ENCODE results near the gene OR2AG2. TPM values are rescaled to one million over a fixed set of nuclear protein-coding genes. Genes with fewer than 3 reads are reported as not detected.

Gene OR2AG2
- total RNA-seq, 6 experiments from 2014 or later: 0.07 TPM; not detected in 5

DNA sequence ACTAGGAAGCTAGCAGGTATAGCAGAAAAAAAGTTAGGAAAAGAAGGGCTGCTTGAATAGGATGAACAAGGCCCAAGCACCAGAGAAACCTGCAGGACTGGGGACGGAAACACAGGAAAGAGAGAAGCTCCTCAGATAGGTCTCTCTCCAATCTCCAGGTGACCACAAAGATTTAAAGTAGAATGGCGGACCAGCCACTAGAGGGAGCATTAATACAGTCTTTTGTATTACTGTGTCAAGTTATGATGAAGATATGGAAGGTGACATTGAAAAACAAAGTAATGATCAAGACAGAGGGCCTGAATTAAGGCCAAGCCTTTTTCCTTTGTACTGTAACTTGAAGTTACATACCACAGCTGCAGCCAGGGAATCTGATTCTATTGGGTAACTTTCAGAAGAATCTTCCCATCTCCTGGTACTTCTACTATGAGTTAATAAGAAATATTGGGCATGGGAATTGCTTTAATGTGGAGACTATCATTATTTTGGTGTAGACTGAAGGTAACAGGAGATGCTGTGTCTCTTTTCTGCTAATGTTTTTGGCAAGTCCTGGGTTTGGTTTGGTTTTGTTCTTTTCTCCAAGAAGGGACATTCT is 33.8 kb downstream of the OR2AG2 start:
- no peaks in the 10 kb centered on the region for H3K36me3 ChIP-seq
- H3K4me3 ChIP-seq: no peak overlapping the region
- H3K27ac ChIP-seq: no peak overlapping the region
- TF ChIP-seq POLR2A (IDR thresholded peaks at IDR 0.05): no peak
- TF ChIP-seq, protein P1, sequence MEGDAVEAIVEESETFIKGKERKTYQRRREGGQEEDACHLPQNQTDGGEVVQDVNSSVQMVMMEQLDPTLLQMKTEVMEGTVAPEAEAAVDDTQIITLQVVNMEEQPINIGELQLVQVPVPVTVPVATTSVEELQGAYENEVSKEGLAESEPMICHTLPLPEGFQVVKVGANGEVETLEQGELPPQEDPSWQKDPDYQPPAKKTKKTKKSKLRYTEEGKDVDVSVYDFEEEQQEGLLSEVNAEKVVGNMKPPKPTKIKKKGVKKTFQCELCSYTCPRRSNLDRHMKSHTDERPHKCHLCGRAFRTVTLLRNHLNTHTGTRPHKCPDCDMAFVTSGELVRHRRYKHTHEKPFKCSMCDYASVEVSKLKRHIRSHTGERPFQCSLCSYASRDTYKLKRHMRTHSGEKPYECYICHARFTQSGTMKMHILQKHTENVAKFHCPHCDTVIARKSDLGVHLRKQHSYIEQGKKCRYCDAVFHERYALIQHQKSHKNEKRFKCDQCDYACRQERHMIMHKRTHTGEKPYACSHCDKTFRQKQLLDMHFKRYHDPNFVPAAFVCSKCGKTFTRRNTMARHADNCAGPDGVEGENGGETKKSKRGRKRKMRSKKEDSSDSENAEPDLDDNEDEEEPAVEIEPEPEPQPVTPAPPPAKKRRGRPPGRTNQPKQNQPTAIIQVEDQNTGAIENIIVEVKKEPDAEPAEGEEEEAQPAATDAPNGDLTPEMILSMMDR (IDR thresholded peaks at IDR 0.05): peak; percentile 66 to 73 (median 69)
- no peaks in the 10 kb centered on the region for H3K4me1 ChIP-seq
- H3K27me3 ChIP-seq: no peaks in the 10 kb centered on the region
- intact Hi-C loops (cut with DNase I): no loop called here
- DNase-seq: peak in 1 of 3 donors; percentile 54
- H3K9me3 ChIP-seq: no peaks in the 10 kb centered on the region
- WGBS (ENCODE audit: insufficient coverage, low coverage, low lambda C conversion rate, missing lambda C conversion rate): 0% methylated on average over 2 of the region's 2 CpGs
- ATAC-seq: peak; percentile 85 to 89 (median 86)

DNA sequence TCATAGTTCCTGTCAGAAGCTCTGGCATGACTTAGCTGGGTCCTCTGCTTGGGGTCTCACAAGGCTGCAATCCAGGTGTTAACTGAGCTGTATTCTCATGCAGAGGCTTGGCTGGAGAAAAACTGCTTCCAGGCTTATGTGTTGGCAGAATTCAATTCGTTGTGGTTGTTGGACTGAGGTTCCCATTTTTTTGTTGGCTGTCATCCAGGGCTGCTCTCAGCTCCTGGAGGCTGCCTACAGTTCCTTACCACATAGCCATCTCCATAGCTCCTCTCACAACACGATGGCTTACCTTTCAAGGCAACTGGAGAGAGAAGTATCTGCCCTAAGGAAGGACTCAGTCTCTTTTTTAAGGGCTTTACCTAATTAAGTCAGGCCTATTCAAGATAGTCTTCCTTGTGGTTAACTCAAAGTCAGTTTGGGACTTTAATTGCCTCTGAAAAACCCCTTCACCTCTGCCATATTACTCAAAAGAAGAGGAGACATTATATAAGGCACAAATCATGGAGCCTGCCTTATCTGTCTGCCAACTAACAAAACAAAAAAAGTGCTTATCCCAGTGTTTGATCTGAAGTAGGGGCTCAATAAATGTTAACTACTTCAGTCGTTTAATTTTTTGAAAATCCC is 35.2 kb downstream of the OR2AG2 start:
- ATAC-seq (no peak), DNase-seq (no peak)
- TF ChIP-seq, protein P1 (IDR thresholded peaks at IDR 0.05): no peak
- no peak for TF ChIP-seq POLR2A (IDR thresholded peaks at IDR 0.05)
- H3K27ac ChIP-seq: no peak overlapping the region
- 23% methylated on average over 3 of the region's 3 CpGs for WGBS (ENCODE audit: insufficient coverage, low coverage, low lambda C conversion rate, missing lambda C conversion rate)
- H3K27me3 ChIP-seq: no peaks in the 10 kb centered on the region
- intact Hi-C loops (cut with DNase I): no loop called here
- no peaks in the 10 kb centered on the region for H3K4me1 ChIP-seq
- no peaks in the 10 kb centered on the region for H3K36me3 ChIP-seq
- H3K9me3 ChIP-seq: no peaks in the 10 kb centered on the region
- H3K4me3 ChIP-seq: no peak overlapping the region

- H3K4me3 ChIP-seq: no peak overlapping the region
- H3K27ac ChIP-seq: no peak overlapping the region
- ATAC-seq (no peak), DNase-seq (no peak)
- H3K9me3 ChIP-seq: no peaks in the 10 kb centered on the region
- no peaks in the 10 kb centered on the region for H3K4me1 ChIP-seq
- TF ChIP-seq POLR2A (IDR thresholded peaks at IDR 0.05): no peak
- TF ChIP-seq, protein P1 (IDR thresholded peaks at IDR 0.05): no peak
- intact Hi-C loops (cut with DNase I): no loop called here
- no peaks in the 10 kb centered on the region for H3K36me3 ChIP-seq
- H3K27me3 ChIP-seq: no peaks in the 10 kb centered on the region
- WGBS (ENCODE audit: insufficient coverage, low coverage, low lambda C conversion rate, missing lambda C conversion rate): 37% methylated on average over 3 of the region's 3 CpGs
These were observed 36.5 kb downstream of the OR2AG2 start for GRCh38 chr11:6735306-6735705.

DNA sequence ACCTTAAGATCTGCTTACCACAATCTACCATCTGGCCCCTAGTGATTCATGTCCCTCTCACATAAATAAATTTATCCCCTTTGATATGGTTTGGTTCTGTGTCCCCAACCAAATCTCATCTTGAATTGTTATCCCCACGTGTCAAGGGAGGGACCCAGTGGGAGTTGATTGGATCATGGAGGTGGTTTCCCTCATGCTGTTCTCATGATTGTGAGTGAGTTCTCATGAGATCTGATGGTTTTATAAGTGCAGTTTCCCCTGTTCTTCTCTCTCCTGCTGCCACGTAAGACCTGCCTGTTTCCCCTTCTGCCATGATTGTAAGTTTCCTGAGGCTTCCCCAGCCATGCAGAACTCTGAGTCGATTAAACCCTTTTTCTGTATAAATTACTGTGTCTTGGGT is 37.2 kb downstream of the OR2AG2 start:
- WGBS (ENCODE audit: insufficient coverage, low coverage, low lambda C conversion rate, missing lambda C conversion rate): 80% methylated on average over 3 of the region's 3 CpGs
- ATAC-seq (no peak), DNase-seq (no peak)
- intact Hi-C loops (cut with DNase I): no loop called here
- H3K4me1 ChIP-seq: no peaks in the 10 kb centered on the region
- TF ChIP-seq, protein P1 (IDR thresholded peaks at IDR 0.05): no peak
- TF ChIP-seq POLR2A (IDR thresholded peaks at IDR 0.05): no peak
- no peaks in the 10 kb centered on the region for H3K27me3 ChIP-seq
- no peaks in the 10 kb centered on the region for H3K9me3 ChIP-seq
- no peaks in the 10 kb centered on the region for H3K36me3 ChIP-seq
- no peak overlapping the region for H3K4me3 ChIP-seq
- no peak overlapping the region for H3K27ac ChIP-seq
